ENCODE data around the gene HPF1.

GRCh38 chr4:169791062-169791461 lies 33.3 kb upstream of the HPF1 start:
- TF ChIP-seq, protein P1, sequence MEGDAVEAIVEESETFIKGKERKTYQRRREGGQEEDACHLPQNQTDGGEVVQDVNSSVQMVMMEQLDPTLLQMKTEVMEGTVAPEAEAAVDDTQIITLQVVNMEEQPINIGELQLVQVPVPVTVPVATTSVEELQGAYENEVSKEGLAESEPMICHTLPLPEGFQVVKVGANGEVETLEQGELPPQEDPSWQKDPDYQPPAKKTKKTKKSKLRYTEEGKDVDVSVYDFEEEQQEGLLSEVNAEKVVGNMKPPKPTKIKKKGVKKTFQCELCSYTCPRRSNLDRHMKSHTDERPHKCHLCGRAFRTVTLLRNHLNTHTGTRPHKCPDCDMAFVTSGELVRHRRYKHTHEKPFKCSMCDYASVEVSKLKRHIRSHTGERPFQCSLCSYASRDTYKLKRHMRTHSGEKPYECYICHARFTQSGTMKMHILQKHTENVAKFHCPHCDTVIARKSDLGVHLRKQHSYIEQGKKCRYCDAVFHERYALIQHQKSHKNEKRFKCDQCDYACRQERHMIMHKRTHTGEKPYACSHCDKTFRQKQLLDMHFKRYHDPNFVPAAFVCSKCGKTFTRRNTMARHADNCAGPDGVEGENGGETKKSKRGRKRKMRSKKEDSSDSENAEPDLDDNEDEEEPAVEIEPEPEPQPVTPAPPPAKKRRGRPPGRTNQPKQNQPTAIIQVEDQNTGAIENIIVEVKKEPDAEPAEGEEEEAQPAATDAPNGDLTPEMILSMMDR (IDR thresholded peaks at IDR 0.05; ENCODE audit: low read depth, low read length, poor library complexity, severe bottlenecking): no peak
- TF ChIP-seq EZH2phosphoT487 (IDR thresholded peaks at IDR 0.05; ENCODE audit: borderline replicate concordance, low read length): no peak
